Peyer's patch (tissue), 4 donors: ENCODE measurements around the gene TMEM14B. TPM values are rescaled to one million over a fixed set of nuclear protein-coding genes. Genes with fewer than 3 reads are reported as not detected.

Experiments used
- DNase-seq, 3 donors: peaks; one replicate each; pipeline ENCODE4 v3.0.0-alpha.2; 2017 to 2019
- H3K27ac ChIP-seq, 4 donors: fragments of 200-600 bp; sonication (generic); one replicate each; pipeline ENCODE4 v1.5.1; 2016 to 2019
- H3K27me3 ChIP-seq, 2 donors: fragments of 200-600 bp; sonication (generic); one replicate each; pipeline ENCODE4 v1.5.1; 2019
- H3K36me3 ChIP-seq, 3 donors: fragments of 200-600 bp; sonication (generic); one replicate each; pipeline ENCODE4 v1.5.1; 2016 to 2019
- H3K4me1 ChIP-seq, 4 donors: fragments of 200-600 bp; sonication (generic); one replicate each; pipeline ENCODE4 v1.5.1; 2016 to 2019
- H3K4me3 ChIP-seq, 4 donors: fragments of 200-600 bp; sonication (generic); 1 replicate in 3 of 4; 2 replicates in 1 of 4; pipeline ENCODE4 v1.5.1; 2016 to 2019; ENCODE audit warnings: mild to moderate bottlenecking in 1 of 4
- H3K9me3 ChIP-seq, 4 donors: fragments of 200-600 bp; sonication (generic); one replicate each; pipeline ENCODE4 v1.5.1; 2016 to 2019; ENCODE audit warnings: mild to moderate bottlenecking in 1 of 4
- POLR2A ChIP-seq, 2 donors: fragments of 450-650 bp; IDR thresholded peaks; one replicate each; pipeline ENCODE4 v1.5.1; 2017; ENCODE audit warnings: antibody characterized with exemption in 2 of 2, mild to moderate bottlenecking in 2 of 2, moderate library complexity in 2 of 2
- total RNA-seq, 4 donors: library from RNA; depleted of rRNA; stranded (reverse); fragments of >200 nt; gene quantifications; one replicate each; pipeline ENCODE4 v1.1.0, GENCODE V29; 2016
- TF ChIP-seq, protein P1 (sequence below), 6 experiments: fragments of 450-650 bp in 4 of 6; fragments of 200-600 bp in 2 of 6; sonication (generic) in 1 of 6; IDR thresholded peaks; one replicate each; pipeline ENCODE4 v1.5.1; 2017 to 2019; ENCODE audit warnings: antibody characterized with exemption in 6 of 6, mild to moderate bottlenecking in 3 of 6, moderate library complexity in 1 of 6

The TMEM14B gene
- total RNA-seq = 10 to 100 TPM; 37.1 to 86.7 (median 44.0) TPM

DNA sequence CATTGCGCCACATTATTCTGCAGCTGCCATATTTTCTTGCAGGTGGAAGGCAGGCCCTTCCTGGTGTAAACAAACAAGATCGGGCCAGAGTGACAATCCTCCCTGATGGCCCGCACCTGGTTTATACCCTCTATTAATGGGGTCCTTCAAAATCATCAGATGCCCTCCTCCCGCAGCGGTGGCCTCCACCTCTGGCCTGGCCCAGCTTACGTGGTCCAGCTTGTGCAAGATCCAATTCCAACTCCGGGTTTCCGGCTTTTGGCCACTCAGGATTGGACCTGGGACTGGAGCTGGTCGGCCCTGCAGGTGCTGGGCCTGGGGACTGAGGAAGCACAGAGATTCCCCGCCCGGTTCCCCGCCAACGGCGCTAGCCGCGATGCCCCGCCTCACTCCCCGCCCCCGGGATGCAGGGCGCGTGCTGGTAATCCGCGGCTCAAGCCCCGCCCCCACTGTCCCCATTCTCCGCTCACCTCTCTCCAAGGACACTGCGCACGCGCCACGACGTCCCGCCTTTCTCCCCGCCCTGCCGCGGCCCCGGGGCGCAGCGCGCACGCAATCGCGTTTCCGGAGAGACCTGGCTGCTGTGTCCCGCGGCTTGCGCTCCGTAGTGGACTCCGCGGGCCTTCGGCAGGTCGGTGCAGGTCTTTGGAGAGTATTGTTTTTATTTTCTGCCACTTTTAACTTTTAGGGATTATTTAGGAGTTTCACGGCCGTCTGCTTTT lies at the start of gene TMEM14B:
Gene TMEM14B, plus strand, starts transcription at position 555 of the 722 bp plus-strand sequence. CDS start 1,441 bp downstream, outside the sequence.
- Histone ChIP-seq H3K9me3 (no peaks in the 10 kb centered on the region), H3K36me3 (peaks cover 0 to 14% (median 0%) of the 10 kb centered on the region in 3 donors), H3K4me3 (peak within 1 kb of the TSS; percentile 58 to 80 (median 64)), H3K4me1 (peaks cover 0 to 21% (median 7%) of the 10 kb centered on the region in 4 donors), H3K27me3 (no peaks in the 10 kb centered on the region), H3K27ac (peak within 1 kb of the TSS; percentile 77 to 86 (median 79))
- DNase-seq = peak; percentile 99 to 100 (median 100)
- TF ChIP-seq, protein P1, sequence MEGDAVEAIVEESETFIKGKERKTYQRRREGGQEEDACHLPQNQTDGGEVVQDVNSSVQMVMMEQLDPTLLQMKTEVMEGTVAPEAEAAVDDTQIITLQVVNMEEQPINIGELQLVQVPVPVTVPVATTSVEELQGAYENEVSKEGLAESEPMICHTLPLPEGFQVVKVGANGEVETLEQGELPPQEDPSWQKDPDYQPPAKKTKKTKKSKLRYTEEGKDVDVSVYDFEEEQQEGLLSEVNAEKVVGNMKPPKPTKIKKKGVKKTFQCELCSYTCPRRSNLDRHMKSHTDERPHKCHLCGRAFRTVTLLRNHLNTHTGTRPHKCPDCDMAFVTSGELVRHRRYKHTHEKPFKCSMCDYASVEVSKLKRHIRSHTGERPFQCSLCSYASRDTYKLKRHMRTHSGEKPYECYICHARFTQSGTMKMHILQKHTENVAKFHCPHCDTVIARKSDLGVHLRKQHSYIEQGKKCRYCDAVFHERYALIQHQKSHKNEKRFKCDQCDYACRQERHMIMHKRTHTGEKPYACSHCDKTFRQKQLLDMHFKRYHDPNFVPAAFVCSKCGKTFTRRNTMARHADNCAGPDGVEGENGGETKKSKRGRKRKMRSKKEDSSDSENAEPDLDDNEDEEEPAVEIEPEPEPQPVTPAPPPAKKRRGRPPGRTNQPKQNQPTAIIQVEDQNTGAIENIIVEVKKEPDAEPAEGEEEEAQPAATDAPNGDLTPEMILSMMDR (IDR thresholded peaks at IDR 0.05) = no peak
- peak; percentile 76 to 87 for TF ChIP-seq POLR2A (IDR thresholded peaks at IDR 0.05)

DNA sequence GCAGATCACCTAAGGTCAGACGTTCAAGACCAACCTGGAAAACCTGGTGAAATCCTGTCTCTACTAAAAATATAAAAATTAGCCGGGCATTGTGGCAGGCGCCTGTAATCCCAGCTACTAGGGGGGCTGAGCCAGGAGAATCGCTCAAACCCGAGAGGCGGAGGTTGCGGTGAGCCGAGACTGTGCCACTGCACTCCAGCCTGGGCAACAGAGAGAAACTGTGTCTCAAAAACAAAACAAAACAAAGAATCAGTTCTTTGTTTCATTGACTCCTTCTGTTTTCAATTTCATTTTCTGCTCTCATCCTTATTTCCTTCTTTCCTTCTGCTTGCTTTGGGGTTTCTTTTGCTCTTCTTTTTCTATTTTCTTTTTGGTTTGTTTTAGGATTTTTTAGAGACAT lies 33.6 kb upstream of the TMEM14B start:
- TF ChIP-seq, protein P1 (IDR thresholded peaks at IDR 0.05) = no peak
- TF ChIP-seq POLR2A (IDR thresholded peaks at IDR 0.05) = no peak

GRCh38 chr6:10719296-10719963 lies 28.2 kb upstream of the TMEM14B start:
- Histone ChIP-seq H3K4me1 (peaks cover 0 to 9% (median 3%) of the 10 kb centered on the region in 4 donors), H3K9me3 (no peaks in the 10 kb centered on the region), H3K36me3 (no peaks in the 10 kb centered on the region), H3K27me3 (no peaks in the 10 kb centered on the region), H3K4me3 (peak overlapping the region; percentile 44 to 65 (median 60)), H3K27ac (peak overlapping the region in 3 of 4 donors; percentile 69 to 95 (median 77))
- no peak for TF ChIP-seq POLR2A (IDR thresholded peaks at IDR 0.05)
- TF ChIP-seq, protein P1 (IDR thresholded peaks at IDR 0.05) = no peak
- no peak for DNase-seq

More for the DNA sequence above, 33.6 kb upstream of the TMEM14B start:
- Histone ChIP-seq H3K27ac (no peak overlapping the region), H3K4me1 (no peaks in the 10 kb centered on the region), H3K4me3 (no peak overlapping the region), H3K9me3 (no peaks in the 10 kb centered on the region), H3K27me3 (no peaks in the 10 kb centered on the region), H3K36me3 (peaks cover 0 to 14% (median 0%) of the 10 kb centered on the region in 3 donors)
- no peak for DNase-seq

- Histone ChIP-seq H3K36me3 (peaks cover 0 to 1% (median 0%) of the 10 kb centered on the region in 3 donors), H3K27me3 (no peaks in the 10 kb centered on the region), H3K27ac (peak overlapping the region; percentile 69 to 95 (median 78)), H3K9me3 (no peaks in the 10 kb centered on the region), H3K4me1 (peaks cover 0 to 12% (median 3%) of the 10 kb centered on the region in 4 donors), H3K4me3 (peak overlapping the region; percentile 44 to 65 (median 60))
- TF ChIP-seq POLR2A (IDR thresholded peaks at IDR 0.05) = no peak
- TF ChIP-seq, protein P1 (IDR thresholded peaks at IDR 0.05) = no peak
- no peak for DNase-seq
Measured at GRCh38 chr6:10719964-10720264, 27.7 kb upstream of the TMEM14B start.

GRCh38 chr6:10720265-10720959 lies 27.2 kb upstream of the TMEM14B start:
- no peaks in the 10 kb centered on the region for H3K9me3 ChIP-seq
- H3K27ac ChIP-seq = peak overlapping the region; percentile 69 to 95 (median 78)
- TF ChIP-seq, protein P1 (IDR thresholded peaks at IDR 0.05) = no peak
- peak; percentile 18 to 40 for TF ChIP-seq POLR2A (IDR thresholded peaks at IDR 0.05)
- peak; percentile 56 to 76 (median 69) for DNase-seq
- peaks cover 0 to 12% (median 3%) of the 10 kb centered on the region in 4 donors for H3K4me1 ChIP-seq
- no peaks in the 10 kb centered on the region for H3K27me3 ChIP-seq
- H3K36me3 ChIP-seq = peaks cover 0 to 6% (median 0%) of the 10 kb centered on the region in 3 donors
- peak overlapping the region; percentile 44 to 65 (median 60) for H3K4me3 ChIP-seq
